GM19438 (cell line): ENCODE measurements around the gene TENM4.

Source experiments
- ATAC-seq: cut with Tn5 transposase; IDR thresholded peaks from one replicate; pipeline ENCODE4 v1.9.1; 2021; ENCODE audit warnings: low read depth; ENCODE audit not compliant: unreplicated experiment

TENM4 gene

DNA sequence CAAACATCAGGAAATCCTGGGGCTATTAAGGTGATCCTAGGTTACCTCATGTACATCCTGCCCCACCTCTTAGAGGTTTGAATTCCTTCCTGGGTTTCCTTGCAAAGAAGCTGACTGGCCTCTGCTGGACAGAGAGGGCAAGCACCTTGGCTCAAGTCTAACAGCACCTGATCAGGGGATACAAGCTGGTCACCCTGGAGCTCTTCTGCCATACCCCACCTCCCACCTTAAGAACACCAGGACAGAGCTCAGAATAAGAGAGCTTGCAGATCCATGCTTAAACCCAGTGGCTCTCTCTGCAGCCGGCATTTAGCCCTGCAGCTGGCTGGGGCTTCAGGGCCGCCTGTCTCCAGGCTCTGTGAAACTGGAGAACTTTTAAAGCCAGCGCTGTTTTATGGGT is 479.6 kb downstream of the TENM4 start:
- no peak for ATAC-seq

GRCh38 chr11:78958444-78958843 is 482.4 kb downstream of the TENM4 start:
- ATAC-seq, result no peak

DNA sequence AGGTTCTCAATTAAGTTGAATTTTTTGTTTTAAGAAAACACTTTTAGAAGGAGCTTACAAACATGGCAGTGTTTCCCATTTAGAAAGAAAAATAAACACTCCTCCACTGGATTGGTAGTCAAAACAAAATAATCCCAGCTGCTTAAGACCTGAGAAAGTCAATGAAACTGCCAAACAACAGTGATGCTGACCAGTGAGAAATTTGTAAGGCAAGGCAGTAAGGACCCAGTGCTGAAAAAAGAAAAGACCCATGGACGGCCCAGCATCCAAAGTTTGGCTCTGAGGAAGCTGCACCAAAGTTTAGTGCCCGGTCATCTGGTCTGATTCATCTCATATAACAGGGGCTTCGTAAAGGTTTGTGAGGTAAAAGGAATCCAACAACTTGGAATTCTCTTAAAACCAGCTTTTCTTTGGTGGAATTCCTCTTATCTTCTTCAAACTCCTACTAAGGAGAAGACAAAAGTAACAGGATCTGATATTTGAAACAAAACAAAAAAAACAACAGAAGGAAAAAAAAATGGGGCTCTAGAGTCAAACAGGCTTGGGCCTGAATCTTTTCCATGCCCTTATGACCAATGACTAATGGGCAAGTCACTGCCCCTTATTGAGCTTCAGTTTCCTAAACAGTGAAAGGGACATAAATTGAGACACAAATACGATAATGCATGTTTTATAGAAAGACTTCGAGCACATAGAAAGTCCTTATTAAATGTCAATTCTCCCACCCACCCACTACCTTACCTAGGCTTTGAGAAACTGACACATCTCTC is 483.2 kb downstream of the TENM4 start:
- ATAC-seq, result no peak

DNA sequence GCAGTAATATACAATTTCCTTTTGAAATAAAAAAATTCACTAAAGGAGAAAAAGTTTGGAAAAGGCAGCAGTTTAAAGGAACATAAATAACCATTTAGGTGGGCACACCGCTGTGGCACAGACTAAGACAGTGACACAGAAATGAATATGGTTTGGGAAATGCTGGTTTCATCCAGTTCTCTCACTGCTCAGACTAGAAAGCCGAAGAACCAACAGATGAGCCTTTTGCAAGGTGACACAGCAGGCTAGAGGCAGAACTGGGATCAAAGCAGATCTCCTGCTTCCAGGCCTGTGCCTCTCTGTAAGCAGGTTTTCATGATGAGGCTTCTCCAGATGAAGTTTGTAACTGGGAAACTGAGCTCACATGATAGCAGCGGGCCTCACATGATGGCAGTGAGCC is 486.1 kb downstream of the TENM4 start:
- no peak for ATAC-seq

DNA sequence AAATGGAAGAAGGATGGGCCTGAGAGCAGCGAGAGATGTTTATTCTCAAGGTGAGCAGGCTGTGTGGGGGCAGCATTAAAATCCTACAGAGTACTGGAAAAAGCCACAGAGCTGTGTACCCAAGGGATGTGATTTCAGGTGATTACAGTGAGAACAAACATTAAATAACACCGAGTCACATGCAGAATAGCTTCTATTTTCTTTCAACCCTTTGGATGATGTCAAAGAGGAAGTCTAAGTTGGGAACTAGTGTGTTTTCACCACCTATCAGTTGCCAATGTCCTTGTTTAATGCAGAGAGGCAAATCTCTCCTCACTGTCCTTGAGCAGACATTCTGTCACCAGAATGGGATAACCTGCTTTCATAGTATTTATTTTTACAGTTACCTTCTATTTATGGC is 486.6 kb downstream of the TENM4 start:
- no peak for ATAC-seq

DNA sequence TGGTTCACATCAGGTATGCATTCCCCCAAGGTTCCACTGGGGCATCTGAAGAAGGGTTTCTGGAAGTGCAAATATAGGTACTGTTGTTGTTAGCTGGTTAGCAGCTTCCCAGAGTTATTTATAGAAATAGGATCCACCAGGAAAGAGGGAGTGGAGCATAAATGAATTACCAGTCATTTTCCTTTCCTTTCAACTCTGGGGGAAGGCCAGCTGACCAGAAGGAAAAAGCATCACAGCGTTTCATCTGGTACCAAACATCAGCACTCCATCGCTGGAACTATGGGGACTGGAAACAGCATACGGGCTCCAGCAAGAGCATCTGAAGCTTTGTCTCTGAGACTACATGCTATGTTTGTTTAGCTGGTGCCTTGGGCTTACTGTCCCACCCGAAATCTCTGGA is 487.9 kb downstream of the TENM4 start:
- ATAC-seq, result no peak

DNA sequence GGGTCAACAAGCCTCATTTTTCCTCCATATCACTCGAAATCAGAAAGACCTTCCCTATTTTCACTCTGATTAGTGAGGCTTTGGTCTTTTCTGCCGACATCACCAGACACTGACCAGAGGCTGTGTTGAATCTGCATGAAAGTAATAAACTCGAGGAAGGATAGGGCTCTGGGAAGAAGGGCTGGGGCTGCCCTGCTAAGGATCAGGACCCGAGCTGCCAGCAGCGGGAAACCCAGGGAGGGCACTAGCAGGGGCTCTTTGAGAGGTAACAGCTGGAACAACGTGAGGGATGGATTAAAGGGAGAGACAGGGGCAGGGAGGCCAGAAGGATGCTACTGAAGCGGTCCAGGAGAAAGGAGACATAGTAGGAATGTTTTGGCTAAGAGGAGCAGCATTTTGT is 488.7 kb downstream of the TENM4 start:
- no peak for ATAC-seq

GRCh38 chr11:78949976-78950690 is 490.7 kb downstream of the TENM4 start:
- no peak for ATAC-seq

GRCh38 chr11:78946945-78947902 is 493.6 kb downstream of the TENM4 start:
- no peak for ATAC-seq

GRCh38 chr11:78943841-78944240 is 497.0 kb downstream of the TENM4 start:
- ATAC-seq, result no peak

DNA sequence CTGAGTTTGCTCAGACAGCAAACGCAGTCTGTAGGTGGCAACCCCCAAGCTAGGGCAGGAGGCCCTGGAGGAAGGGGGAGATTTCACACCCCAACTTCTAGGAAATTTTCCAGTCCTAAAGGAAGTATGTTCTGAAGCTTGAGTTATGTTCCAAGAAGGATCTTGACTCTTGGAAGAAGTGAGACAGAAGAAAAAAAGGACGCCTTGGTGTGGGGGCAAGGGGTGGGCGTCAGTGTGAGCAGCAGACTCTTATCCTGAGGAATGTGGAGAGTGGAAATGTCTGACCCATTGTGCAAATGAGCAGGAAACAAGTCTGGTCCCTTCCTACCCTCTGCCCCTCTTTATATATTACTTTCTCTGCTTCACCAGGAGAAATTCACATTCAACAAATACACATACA is 497.7 kb downstream of the TENM4 start:
- no peak for ATAC-seq

DNA sequence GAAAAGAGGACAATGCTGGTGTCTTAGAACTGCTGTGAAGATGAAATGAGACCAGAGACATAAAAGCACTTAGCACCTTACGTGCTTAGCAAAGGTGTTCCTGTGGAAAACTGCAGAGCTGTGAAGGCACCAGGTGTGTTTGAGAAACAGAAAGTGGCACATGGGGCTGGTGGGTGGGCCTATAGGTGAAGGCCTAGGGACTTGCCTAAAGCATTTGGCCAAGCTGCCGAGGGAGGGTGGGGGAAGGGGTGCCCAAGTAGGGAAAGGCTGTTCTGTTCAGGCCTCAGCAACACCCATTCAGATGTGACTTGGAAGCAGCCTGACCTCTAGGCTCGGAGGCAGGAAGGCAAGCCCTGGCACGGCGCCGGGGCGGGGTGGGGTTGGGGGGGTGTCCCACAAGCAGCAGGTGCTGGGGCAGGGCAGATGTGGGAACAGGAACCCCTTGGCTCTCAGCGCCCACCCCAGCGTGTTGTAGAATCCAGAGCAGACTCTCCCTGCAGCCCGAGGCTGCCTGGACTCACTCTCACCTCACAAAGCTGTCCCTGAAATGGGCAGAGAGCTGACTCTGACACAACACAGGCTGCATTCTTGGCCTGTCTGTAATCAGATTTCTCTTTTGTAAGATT is 499.5 kb downstream of the TENM4 start:
- ATAC-seq, result no peak

- ATAC-seq, result no peak
These were observed 500.2 kb downstream of the TENM4 start for GRCh38 chr11:78940500-78941225.

DNA sequence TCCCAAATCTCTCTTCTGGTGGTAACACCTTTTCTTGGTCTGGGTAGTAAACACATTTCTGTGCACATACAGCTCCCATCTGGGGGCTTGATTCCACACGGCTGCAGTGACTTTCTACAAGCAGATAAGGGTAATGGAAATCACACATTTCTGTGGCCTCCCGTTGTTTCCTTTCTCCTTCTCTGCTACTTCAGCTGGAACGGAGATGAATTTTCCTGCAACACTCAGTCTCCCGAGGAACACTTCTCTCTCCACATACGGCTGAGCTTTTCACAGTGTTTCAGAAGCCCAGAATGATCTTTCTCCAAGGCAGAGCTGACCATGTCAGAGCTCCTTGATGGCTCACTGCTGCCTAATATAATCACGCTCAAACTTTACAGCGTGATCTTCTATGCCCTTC is 501.9 kb downstream of the TENM4 start:
- ATAC-seq, result no peak

DNA sequence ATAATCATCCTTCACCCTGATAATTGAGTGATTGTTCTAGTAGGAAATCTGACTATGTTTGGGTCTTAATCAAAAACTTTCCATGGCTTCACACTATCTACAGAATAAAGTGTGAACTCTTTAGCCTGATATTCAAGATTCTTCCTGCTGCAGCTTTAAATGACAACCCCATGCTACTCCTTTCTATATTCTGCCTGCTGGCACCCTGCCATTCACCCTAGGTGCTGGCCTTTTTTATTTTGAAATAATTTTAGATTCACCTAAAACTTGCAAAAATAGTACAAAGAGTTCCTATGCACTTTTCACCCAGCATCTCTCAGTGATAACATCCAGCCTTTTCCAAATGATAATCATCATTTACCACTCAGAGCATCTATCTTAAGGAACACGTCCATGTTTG is 502.8 kb downstream of the TENM4 start:
- no peak for ATAC-seq

GRCh38 chr11:78935398-78936068 is 505.3 kb downstream of the TENM4 start:
- ATAC-seq, result no peak

DNA sequence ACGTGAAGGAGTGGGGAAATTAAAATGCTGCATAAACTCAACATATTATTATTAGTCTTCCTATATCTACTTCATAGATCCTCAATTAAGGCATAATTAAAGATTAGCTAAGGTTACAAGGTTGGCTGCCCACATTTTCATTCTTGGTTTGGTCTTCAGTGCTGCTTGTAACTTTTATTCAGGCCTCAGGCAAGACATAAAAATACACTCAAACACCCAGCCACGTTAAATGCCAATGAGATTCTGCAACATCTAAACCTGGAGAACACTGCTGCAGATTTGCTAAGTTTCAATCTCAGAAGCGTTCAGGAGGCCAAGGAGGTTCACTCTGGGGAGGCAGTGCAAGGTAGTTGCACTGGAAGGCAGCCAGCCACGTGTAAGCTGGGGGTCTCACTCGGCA is 507.5 kb downstream of the TENM4 start:
- no peak for ATAC-seq

- no peak for ATAC-seq
These were observed 508.1 kb downstream of the TENM4 start for GRCh38 chr11:78932757-78933156.

DNA sequence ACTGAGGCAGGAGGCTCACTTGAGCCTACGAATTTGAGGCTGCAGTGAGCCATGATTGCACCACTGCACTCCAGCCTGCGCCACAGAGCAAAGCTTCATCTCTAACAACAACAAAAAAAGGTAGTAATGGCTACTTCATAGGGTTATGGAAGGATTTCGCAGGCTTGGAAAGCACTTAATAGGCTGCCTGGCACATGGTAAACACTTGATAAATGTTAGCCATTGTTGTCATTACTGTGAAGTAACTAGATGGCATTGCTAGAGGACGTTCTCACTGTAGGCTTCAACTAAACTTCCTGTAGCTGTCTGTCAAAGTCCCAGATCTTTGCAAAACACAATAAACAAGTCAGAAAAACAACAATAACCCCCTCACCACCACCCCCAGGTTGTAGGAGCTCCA is 508.9 kb downstream of the TENM4 start:
- no peak for ATAC-seq
